Activated CD4-positive, alpha-beta T cell treated with anti-CD3 and anti-CD28 coated beads, Interleukin-2, amount 50 U/mL, for 16 hours (primary cell): Measurements from ENCODE around the gene USP3.
"Not testable (repeated sequence)": the region's sequence is repeated elsewhere in the genome, so short reads cannot be mapped to it uniquely, and the experiment has no call there.

Experiments
- DNase-seq: peaks from one replicate; pipeline ENCODE4 v3.0.0-alpha.2; 2020

The USP3 gene

DNA sequence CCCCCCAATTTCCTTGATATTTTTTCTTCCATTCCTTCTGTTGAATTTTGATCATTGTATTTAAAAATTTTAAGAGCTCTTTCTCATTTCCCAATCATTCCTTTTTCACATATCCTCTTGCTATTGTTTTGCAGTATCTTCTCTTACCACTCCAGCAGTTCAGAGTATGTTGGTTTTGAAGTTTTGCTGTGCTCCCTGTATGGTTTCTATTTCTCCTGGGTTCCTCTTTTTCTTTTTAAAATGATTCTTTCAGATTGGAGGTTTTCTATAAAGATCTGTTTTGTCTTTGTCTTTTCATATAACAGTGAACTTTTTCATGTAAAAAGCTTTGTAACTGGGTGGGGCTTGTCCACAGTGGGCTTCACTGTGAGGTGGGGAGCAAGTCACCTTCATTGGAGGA, 12.8 kb downstream of the USP3 start:
- no peak for DNase-seq

DNA sequence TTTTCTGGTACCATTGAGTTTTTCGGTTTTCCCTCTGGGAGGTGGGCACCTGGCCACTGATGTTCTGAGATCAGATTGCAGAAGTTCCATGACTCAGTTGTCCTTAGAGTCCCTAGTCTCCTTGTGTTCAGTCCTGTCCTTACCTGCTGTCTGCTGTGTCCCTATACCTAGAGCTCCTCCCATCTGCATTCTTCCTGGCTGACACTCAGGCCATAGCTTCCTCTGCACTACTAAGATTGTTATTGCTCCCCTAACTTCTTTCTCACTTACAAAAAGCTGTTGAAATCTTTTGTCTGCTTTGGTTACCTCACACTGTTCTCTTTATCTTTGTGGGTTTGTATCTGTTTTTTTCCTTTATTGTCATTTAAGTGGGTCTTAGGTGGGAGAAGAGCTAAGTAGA, 13.2 kb downstream of the USP3 start:
- DNase-seq, result no peak

DNA sequence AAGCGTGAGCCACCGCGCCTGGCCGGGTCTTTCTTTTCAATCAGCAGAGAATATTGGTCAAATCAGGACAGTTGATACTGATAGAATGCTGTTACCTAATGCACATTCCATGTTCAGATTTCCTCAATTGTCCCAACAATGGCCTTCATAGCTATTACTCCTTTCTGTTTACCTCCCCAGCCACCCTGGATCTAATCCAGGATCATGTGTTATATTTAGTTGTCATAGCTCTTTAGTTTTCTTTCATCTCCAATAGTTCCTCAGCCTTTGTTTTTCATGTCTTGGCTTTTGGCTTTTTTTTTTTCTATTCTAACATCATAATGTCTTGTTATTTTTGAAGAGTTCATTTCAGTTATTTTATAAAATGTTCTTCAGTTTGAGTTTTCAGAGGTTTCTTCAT, 14.6 kb downstream of the USP3 start:
- no peak for DNase-seq

DNA sequence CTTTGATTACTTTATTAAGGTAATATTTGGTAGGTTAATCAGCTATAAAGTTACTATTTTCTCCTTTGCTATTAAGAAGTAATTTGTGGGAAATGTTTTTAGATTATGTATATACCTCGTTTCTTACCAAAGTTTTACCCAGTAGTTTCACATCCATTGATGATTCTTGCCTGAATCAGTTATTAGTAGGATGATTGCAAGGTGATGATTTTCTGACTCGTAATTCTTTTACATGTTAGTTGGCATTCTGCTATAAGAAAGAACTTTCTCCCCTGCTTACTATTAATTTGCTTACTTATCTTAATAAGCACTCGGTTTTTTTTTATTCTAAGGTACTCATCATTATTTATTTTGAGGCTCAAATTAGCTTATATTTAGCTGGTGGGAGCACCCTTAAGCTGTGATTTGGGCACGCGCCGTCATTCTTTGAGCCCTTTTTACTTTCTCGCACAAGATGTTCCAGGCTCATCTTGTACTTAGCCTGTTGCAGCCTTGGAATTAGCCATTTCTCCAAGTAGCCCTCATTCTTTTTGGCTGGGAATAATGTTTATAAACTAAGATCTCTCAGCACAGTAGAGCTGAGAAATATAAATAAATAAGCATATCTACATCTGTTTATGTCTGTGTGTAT, 15.3 kb downstream of the USP3 start:
- DNase-seq, result no peak

DNA sequence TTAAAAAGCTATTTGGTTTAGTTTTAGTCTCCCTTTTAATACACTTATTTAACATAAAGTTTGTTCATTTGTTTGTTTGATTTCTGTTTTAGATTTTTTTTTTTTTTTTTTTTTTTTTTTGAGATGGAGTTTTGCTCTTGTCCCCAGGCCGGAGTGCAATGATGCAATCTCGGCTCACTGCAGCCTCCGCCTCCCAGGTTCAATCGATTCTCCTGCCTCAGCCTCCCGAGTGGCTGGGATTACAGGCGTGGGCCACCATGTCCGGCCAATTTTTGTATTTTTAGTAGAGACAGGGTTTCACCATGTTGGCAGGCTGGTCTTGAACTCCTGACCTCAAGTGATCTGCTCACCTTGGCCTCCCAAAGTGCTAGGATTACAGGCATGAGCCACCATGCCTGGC, 16.1 kb downstream of the USP3 start:
- not testable (repeated sequence) for DNase-seq

DNA sequence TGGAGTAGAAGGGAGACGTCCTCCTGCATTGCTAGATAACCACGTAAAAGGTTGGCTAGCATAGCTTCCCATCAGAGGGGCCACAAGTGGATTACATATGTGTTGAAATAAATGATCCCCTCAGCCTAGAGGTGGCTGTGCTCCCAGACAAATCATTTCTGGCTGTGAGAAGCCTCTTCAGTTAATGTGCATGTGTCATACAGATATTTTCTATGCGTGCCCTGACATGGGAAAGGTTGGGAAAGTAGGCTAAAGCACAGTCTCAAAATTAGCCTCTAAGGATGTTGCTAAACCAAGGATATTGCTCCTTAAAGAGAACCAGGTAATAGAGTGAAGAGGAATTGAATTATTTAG, 17.8 kb downstream of the USP3 start:
- no peak for DNase-seq

DNA sequence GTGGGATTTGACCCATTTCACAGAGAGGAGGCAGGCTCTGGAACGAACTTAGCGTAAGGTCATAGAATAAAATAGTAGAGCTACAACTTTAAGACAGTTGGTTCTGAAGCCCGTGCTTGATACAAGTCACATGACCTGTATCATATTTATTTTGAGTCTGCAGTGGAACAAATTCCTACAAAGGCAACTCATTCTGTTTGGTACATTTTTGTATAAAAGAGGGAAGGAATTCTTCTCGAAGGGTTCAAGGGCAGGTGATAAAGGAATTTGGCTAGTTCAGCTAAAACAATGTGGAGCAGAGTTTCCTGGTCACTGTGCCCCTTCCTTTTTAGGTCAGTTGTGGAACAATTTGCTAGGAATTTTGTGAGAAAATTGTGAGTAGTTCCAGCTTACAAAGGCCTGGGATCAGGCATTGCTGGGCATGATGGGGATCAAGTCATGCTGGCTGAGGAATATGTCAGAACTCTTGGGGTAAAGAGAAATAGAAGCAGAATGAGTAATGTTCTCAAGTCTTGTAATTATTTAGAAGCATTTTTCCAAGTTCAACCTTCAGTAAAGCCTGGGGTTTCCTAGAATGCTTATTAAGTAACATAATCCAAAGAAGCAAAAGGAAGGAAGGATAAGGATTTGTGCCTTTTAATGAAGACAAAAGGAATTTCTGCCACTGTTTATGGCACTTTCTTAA, 19.1 kb downstream of the USP3 start:
- DNase-seq, result no peak

DNA sequence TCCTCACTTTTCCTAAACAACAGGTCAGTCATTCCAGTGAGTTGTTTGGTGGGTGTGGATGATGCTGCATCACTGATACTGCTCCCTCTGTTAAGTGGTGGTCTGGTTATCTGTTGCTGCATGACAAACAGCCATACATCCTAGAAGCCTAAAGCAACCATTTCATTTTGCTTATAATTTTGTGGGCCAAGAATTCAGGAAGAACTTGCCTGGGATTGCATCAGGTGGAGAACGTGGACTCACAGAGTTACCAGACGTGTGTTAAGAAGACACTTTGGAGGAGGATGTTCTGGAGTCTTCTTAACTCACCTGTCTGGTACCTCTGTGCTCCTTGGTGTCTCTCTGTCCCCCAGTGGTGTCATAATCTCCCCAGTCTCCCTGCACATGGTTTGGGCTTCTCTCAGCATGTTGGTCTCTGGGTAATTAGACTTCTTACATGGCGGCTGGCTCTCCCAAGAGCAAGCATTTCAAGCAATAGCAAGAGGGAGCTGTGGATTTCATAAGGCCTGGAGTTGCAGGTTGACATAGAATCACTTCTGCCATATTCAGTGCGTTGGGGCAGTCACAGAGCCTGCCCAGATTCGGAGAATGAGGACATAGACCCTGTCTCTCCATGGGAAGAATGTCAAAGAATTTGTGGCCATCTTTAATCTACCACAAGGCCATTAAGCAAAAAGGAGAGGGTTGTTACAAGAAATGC, 20.1 kb downstream of the USP3 start:
- no peak for DNase-seq

DNA sequence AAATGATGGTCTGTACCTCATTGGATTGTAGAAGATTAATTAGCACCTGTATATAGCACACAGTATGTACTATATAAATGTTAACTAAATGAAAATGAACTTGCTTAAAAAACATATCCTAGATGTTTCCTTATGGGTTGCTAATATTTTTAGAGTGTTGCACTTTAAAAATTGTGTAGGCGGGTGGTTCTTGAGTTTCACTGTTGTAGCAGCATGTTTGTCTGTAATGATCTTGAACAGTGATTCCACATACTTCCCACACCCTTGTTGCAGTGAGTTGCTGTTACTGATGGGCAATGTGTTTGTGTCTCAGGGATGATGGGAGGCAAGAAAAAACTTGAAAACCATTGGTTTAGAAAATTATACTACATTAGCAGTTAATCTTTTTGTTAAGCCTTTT, 22.0 kb downstream of the USP3 start:
- no peak for DNase-seq

DNA sequence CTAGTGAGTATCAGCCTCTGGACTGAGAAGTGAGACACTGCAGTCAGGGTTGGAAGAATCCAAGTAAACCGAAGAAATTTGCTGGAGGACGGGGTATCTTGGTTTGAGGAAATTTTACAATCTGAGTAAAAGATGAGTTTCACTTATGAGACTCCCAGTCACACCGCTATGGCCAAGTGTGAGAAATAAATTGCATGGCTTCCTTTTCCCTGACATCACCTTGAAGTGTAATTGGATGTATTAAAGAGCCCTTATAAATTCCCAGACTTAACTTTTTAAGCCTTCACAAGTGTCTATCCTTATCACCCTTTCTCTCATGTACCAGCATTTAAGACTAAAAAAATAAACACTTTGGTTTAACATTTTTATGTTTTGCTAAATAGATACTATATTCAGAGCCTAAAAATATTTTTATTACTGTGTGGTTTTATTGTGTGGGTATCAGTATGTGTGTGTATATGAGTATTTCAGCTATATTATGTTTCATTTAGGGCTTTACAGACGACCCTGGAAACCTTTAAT, 23.8 kb downstream of the USP3 start:
- DNase-seq, result no peak

DNA sequence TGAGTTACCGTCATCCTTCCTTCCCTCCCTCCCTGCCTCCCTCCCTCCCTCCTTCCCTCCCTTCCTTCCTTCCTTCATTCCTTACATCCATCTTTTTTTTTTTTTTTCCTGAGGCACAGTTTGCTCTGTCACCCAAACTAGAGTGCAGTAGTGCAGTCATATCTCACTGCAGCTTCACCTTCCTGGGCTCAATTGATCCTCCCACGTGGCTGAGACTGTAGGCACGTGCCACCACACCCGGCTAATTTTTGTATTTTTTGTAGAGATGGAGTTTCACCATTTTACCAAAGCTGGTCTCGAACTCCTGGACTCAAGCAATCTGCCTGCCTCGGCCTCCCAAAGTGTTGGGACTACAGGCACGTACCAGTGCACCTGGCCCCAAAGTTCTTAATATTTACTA, 25.8 kb downstream of the USP3 start:
- no peak for DNase-seq

DNA sequence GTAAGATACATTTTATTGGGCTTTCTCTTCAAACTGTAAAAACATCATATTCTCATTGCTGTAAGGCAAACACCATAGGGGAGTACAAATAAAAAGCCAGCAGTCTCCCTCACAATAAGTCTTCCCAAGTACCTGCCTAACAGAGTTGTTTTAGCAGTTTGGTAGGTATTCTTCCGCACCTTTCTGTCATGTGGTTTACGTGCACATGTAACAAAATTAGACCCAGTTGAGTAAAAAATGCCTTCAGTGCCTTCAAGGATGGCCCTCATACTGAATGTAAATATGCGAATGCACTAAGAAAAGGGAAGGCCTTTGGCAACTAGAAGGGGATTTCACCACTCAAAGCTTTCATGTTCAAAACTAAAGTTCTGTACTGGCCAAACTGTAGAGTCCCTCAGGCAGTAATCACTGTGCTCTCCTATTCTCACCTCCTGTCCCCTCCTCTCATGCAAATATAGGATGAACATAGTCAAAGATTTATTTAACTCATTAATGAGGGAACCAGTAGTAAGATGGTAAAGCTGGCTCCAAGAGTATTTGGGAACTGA, 26.4 kb downstream of the USP3 start:
- no peak for DNase-seq

DNA sequence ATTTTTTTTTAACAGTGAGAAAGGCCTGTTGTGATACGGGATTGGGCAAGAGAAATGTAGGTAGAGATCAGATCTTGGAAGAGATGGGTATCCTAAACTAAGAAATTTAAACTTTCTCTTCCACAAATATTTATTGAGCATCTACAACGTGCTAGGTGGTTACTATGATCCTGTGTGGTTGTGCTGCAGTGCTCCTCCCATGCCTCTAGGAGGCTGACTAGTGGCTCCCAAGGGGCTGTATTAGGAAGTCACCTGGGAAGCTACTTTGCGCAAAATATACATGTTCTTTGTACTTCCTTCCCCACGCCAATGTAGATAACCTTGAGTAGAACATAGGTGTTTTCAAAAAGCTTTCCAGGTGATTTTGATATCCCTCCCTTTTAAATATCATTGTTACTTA, 27.2 kb downstream of the USP3 start:
- DNase-seq, result no peak

DNA sequence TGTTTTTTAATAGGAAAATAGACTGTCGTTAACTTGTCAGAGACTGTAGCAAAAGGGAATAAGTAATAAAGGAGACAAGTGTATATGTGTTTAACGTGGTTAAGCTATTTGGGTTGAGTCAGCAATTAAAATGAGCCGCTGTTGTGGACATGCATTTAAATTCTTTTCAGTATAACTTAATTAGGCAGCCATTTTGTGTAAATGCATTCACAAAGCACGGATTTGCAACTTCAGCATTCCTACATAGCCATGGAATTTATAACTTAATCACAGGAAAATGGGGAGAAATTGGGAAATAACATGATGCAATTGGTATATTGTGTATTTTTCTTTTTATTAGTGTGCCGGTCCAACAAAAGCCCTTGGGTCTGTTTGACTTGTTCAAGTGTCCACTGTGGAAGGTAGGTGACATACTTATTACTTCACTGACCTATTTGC, 27.9 kb downstream of the USP3 start:
- no peak for DNase-seq

DNA sequence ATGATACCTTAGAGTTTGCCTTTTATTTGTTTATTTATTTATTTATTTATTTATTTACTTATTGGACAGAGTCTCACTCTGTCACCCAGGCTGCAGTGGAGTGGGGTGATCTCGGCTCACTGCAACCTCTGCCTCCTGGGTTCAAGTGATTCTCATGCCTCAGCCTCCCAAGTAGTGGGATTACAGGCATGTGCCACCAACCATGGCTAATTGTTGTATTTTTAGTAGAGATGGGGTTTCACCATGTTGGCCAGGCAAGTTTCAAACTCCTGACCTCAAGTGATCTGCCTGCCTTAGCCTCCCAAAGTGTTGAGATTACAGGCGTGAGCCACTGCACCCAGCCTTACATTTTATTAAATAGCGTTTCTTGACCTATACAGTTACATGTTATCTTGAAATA, 30.5 kb downstream of the USP3 start:
- DNase-seq, result not testable (repeated sequence)

DNA sequence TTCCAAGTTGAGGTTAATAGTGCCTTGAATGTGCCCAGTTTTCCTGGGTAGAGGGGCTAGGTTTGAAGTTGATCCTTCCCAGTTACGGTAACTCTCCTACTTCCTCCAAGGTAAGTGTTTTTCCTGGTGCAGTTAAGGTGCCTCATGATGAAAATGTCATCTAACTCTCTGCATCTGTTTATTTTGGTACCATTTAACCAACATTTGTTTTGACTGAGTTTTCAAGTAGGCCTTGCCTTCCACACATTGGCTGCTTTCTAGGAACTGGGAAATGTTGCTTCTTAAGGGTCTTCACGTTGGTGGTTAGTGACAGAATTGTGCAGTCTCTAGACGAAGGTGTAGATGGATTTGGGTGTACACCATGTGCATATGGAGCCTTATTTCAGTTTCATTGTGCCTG, 31.3 kb downstream of the USP3 start:
- DNase-seq, result no peak

DNA sequence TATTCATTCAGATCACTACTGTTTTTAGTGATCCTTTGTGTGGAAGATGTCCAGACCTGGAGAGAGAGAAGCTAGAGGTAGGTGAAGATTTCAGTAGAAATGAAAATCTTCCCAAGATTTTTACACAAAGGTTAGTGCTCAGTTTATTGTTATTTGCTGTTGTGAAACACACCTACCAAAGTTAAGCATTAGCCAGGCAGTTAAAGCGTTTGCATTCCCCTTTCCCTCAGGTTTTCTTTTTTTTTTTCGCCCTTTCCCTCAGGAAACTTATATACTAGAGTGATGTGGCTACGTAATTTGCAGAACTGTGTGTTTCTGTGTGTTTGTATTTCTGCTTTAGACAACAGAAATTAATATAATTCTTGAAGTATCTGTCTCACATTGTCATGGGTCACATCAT, 34.5 kb downstream of the USP3 start:
- no peak for DNase-seq

DNA sequence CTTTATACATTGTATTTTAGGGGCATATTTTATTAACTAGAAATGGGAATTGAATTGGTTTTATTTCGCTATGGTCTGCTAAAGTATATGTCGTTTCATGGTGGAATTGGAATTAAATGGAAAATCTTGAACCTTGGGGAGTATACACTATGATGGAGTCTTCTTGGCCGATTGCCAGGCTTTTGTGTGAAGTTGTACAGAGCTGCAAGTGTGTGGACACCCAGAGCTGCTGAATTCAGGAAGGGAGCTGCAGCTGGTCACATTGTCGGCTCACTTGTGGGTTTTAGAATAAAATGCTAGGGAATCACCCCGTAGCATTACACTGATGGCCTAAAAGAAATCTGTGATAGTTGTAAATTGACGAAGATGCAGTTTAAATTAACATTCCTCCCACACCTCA, 35.1 kb downstream of the USP3 start:
- DNase-seq, result no peak

DNA sequence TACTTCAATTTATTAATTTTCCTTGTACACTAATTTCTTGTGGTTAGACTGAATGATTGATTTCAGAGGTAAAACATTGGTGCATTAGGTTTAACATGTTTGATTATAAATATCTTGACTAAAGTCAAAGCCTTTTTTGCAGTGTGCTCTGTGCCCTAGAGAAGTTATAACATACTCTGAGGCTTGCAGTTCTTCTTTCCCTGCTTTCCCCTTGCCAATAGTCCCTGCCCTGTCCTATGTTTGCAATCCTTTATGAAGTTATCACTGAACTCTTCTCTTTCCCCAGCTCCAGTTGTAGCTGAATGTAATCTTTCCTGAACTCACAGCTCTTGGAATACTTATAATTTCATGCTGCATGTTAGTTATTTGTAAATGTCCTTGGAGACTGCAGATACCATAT, 35.6 kb downstream of the USP3 start:
- DNase-seq, result no peak

DNA sequence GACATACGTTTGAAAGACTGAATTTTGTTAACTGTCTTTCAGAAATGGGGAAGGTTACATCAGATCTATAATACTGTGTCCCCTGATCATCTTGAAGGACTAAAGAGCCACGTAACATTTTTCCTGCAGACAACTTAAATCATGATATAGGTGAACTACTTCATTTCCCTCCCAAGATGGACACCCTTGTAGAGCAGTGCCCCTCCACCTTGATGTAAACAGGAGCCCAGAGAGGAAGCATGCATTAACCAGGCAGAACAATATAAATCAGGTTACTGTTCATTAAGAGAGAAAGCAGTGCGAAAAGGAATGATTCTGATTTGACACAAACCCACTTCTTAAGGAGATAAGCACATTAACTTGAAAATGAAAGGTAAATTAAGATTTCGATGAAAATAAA, 36.1 kb downstream of the USP3 start:
- no peak for DNase-seq

DNA sequence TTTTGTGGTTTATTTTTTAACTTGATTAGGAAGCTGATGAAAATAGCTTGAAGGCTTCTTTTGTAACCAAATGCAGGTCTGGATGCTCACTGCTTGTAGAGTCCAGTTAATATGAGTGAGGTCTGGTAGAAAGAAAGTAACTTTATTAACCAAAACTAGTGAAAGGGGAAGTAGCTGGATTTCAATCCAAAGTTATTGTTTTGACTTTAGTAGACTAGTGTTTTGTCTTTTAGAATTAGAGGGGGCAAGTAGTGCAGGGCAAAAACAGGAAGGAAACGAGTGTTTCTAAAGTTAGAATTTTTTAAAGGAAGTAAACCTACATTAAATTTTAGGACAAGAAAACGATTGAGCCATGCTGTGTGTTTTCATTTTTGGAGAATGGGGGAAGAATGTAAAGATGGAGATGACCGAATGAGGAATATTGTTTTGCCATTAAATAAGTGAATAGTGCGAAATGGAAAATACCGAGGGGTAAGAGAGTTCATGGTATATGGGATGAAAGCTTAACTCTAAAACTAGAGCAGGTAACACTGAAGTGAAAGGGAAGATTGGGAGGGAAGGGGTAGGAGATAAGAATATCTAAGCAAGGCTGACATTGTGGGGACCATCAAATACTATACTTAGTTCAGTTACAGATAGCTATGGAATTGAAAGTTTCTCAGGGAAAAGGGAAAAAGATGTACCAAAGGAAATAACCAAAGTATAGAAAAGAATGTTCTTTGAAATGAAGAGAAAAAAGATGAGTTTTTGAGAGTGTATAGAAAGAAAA, 40.0 kb downstream of the USP3 start:
- no peak for DNase-seq

DNA sequence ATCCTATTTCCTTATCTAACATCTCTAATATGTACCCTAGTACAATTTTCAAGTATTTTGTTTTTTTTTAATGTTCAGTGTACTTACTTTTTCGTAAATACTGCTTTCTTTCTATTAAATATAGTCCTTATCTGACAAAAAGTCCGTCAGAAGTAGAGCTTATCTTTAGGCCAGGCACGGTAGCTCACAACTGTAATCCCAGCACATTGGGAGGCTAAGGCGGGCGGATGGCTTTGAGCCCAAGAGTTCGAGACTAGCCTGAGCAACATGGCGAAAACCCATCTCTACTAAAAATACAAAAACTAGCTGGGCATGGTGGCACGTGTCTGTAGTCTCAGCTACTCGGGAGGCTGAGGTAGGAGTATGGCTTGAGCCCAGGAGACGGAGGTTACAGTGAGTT, 41.1 kb downstream of the USP3 start:
- DNase-seq, result no peak

DNA sequence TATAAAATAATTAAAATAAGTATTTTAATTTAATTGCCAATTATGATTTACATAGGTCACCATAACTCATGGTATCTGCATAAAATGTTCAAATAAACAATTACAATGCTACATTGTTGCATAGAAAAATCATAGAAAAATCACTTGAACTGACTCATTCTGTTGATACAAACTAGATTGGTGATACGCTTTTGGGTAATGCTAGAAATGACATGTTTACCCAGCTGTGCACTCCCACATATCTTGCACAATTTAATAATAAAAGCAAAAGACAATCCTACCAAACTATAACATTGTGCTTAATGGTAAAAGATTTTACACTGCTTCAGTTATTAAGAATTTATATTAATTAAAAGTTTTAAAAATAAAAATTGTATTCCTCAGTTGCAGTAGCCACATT, 47.0 kb downstream of the USP3 start:
- no peak for DNase-seq
